GM19452 (cell line): Measurements from ENCODE around the gene TCOF1.

ENCODE experiments used
- ATAC-seq: cut with Tn5 transposase; IDR thresholded peaks from one replicate; pipeline ENCODE4 v1.9.1; 2021; ENCODE audit not compliant: unreplicated experiment

TCOF1 gene

GRCh38 chr5:150389531-150390266 lies 32.2 kb downstream of the TCOF1 start:
- no peak for ATAC-seq

DNA sequence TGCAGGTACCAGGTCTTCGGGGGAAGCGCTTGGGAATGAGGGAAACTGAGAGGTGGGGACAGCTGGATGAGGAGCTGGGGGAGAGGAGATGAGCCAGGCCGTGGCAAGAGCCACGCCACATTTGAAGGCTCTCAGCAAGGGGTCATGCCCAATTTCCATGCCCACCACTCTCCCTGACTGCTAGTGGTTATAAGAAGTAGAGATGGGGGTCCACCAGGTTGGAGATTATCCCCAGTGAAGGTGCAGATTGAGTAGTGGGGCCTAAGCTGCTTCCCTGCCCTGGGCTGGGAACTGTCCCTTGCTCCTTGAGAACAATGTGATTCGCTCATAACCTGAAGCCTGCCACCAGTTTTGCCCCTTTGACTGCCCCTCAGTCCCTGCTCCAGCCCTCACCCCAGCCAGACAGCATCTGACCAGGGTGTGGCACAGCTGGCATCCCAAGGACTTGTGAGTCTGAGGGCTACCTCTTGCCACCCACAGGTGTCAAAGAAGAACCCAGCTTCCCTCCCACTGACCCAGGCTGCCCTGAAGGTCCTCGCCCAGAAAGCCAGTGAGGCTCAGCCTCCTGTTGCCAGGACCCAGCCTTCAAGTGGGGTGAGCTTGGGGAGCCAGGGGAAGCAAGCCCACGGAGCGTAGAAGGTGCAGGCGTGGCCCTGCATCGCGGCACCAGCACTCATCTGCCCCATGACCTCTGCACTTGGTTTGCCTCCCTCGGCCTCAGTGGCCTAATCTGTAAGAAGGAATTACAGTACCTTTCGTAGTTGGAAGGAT lies 33.8 kb downstream of the TCOF1 start:
- no peak for ATAC-seq

GRCh38 chr5:150391986-150392385 lies 34.5 kb downstream of the TCOF1 start:
- ATAC-seq, result no peak

DNA sequence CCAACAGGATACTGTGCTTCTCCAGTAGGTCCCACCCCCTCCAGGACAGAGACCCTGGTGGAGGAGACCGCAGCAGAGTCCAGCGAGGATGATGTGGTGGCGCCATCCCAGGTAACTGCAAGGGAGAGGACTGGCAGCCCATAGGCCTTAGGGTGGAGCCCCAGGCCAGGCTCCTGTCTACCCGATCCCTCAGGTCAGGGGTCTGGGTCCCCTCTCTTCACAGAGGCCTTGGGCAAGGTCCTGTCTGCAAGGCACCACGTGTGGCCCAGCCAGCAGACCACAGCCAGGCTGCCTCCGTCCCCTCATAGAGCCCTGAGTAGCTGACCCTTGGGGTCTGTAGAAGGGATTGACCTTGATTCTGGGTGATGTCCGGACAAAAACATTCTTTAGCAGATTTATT lies 35.2 kb downstream of the TCOF1 start:
- ATAC-seq, result no peak

GRCh38 chr5:150393096-150393645 lies 35.7 kb downstream of the TCOF1 start:
- ATAC-seq, result no peak

- no peak for ATAC-seq
These were observed 36.6 kb downstream of the TCOF1 start for GRCh38 chr5:150394131-150394530.

- ATAC-seq, result no peak
These were observed 37.6 kb downstream of the TCOF1 start for GRCh38 chr5:150394912-150395687.

- ATAC-seq, result no peak
These were observed 38.1 kb downstream of the TCOF1 start for GRCh38 chr5:150395688-150395975.

DNA sequence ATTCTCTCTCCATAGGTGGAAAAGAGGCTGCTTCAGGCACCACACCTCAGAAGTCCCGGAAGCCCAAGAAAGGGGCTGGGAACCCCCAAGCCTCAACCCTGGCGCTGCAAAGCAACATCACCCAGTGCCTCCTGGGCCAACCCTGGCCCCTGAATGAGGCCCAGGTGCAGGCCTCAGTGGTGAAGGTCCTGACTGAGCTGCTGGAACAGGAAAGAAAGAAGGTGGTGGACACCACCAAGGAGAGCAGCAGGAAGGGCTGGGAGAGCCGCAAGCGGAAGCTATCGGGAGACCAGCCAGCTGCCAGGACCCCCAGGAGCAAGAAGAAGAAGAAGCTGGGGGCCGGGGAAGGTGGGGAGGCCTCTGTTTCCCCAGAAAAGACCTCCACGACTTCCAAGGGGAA lies 38.8 kb downstream of the TCOF1 start:
- no peak for ATAC-seq

- ATAC-seq, result no peak
These were observed 39.8 kb downstream of the TCOF1 start for GRCh38 chr5:150397146-150397781.

- ATAC-seq, result no peak
These were observed 40.6 kb downstream of the TCOF1 start for GRCh38 chr5:150397782-150398721.

GRCh38 chr5:150398722-150399523 lies 41.4 kb downstream of the TCOF1 start:
- ATAC-seq, result peak; percentile 52

GRCh38 chr5:150399524-150400211 lies 42.2 kb downstream of the TCOF1 start:
- ATAC-seq, result peak; percentile 20

DNA sequence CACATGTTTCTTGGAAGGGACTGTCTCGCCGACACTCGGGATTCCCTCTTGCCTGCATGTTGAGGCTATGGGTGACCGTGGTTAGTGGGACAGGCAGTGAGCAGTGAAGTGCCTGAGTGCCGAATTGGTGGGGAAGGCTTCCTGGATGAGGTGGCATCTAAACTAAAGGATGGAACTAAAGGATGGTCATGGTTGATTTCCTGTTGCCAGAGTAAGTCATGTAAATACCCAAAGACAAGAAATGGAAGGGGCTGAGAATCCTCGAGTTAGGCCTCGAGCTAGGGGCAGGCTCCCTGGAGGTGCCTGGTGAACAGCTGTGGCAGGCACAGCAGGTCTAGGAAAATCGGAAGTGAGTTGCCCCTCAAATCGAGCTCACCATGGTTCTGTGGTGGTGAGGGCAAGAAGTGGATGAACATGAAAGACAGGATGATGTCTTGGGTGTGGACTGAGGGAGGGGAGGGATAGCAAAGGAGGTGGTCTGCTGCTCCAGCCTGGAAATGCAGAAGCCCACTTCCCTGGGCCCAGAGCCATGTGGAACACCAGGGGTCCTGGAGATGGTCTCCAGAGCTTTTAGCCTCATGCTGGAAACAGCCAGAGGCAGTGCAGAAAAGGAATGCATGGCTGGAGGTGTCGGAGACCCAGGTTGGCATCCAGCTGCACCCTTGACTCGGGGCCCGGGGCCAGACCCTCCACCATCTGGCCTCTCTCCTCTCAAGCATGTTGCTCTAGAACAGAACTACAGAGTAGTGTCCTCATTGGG lies 43.0 kb downstream of the TCOF1 start:
- ATAC-seq, result no peak

GRCh38 chr5:150401076-150401375 lies 43.5 kb downstream of the TCOF1 start:
- no peak for ATAC-seq

DNA sequence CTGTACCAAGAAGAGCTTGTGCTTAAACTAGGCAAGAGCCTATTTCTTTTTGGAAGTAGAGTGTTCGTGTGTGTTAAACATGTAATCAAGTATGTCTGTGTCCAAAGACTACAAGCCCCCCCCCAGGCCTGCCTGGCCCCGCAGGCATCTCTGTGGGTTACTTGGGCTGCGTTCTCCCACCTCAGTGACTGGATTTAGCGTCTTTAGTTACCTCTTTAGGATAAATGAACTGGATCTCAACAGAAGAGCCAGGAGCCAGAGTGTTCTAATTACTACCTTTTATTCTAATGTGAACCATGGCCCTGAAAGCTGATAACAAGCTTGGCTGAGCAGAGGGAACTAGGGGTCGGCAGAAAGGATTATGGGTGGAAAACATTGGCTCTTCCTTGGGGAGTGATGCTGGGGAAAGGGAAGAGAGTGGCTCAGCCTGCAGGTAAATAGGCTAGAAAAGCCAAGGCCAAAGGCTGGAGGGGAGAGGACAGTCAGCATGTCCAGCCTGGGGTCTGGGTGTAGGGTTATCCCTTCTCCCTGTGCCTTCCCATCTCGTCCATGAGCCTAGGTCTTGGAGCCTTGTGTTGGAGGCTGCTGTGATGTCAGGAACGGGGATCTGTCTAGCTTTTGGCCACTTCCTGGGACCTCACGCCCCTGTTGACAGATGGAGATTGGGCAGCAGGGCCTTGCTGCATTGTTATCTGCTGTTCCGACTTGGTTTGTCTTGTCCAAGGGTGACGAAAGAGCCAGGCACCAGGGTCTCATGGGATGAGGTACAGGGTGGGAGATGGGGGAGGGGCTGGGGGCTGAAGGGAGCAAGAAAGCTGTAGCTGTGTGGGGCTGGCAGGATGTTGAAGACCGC lies 44.1 kb downstream of the TCOF1 start:
- ATAC-seq, result no peak

GRCh38 chr5:150402229-150402773 lies 44.8 kb downstream of the TCOF1 start:
- no peak for ATAC-seq
